GM19438 (cell line): Measurements from ENCODE around the gene DNASE1L3.
"Not testable (repeated sequence)": the region's sequence is repeated elsewhere in the genome, so short reads cannot be mapped to it uniquely, and the experiment has no call there.

Experiments used
- ATAC-seq: cut with Tn5 transposase; IDR thresholded peaks from one replicate; pipeline ENCODE4 v1.9.1; 2021; ENCODE audit warnings: low read depth; ENCODE audit not compliant: unreplicated experiment

DNASE1L3 gene

DNA sequence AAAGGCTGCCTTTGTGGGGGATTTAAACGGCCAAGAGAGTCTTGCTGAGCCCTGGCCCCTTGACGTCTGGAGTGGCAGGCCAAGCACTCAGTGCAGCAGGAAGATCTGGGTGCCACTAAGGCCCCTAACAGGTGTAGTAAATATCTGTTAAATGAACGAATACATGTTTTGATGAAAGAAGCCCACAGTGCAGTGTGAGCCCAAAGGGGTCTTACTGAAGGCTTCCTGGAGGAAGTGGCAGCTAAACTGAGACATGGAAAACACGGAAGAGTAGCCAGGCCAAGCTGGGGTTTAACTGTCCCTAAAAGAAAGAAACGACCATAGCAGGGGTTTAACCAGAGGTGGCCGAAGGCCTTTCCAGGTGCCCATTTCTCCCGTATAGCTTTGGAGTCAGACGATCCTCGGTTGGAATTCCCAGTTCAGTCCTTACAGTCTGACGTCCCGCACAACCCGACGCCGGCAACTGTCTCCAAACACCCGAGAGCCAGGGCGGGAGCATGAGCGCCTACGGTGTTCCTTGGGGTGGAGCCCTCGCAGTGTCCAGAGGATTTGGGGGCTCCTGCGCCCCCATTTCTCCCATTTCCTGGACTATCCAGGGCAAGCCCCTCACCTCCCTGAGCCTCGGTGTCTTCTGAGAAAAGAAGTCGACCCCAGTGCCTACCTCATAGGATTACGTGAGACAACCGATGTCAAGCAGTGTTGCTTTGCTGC is 25.9 kb upstream of the DNASE1L3 start:
- ATAC-seq = no peak

DNA sequence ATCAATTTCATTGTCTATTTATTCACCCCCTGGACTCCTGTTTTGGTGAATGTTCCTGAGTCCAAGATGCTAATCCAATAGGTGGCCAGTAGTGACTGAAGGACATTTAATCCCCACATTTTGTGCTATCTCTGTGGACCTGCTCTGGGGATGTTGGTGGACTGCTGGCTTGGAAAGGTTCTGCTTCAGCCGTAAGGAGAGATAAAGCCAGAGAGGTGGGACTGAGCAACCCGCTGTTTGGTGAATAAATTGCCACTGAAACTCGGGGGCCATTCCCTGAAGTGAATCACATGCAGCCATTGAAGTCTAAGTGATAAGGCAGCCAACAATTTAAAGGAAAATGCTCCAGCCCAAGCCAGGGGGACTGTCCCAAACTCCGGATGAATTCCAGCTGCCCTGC is 25.2 kb upstream of the DNASE1L3 start:
- no peak for ATAC-seq

DNA sequence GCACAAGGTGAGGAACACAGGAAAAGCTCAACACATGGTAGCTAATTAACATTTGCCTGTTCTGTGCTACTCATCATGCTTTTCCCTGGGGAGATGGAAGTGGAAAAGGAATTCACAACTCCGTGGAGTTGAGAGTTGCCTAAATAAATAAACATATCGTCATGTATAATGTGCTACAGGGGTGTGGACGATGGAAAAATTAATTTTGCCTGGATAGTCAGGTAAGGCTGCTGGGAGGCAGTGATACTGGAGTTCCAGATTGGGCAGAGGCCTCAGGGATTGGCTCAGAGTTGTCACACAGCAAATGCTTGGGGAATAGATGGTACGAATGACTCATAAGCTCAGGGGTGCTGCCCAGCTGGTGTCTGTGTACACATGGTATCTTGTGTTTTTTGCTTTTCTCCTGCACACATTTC is 23.8 kb upstream of the DNASE1L3 start:
- ATAC-seq = no peak

DNA sequence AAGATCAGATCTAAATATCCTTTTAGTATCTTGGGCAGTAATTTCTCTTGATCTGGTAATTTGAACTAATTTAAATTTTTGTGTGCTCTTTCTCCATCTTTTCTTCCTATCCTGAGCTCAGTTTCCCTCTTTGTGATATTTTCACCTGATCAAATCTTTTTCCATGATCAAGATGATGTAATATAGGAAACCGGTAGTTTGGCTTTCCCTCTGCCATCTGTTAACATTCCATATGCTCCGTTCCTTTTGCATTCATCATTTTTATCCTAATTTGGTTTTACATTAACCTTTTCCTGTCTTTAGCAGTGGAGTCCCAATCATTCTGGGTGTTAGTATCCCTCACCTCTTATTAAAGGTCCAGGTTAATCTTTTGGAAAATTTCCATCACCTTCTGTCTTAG is 20.9 kb upstream of the DNASE1L3 start:
- no peak for ATAC-seq

DNA sequence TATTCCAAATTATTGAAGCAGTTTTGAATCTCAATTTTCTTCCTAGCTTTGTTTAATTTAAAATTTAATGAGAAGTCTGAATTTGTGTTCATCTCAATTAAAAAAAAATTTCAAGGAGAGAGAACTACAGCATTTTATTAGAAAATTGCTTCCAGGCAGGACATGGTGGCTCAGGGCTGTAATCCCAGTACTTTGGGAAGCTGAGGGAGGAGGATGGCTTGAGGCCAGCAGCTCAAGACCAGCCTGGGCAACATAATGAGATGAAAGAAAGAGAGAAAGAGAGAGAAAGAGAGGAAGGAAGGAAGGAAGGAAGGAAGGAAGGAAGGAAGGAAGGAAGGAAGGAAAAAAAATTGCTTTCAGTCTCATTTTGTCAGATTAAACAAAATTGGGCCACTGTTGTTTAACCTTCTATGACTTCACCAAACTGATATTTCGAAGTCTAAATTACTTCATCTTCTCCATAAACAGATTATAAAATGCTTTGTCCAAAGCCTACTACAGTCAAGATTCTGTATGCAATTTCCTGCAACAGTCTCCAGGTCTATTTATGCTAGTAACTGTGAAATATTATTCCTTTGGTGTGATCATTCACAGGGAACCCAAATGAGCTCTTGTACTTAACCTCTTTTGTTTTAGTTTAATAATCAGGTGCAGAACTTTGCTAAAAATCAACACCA is 20.2 kb upstream of the DNASE1L3 start:
- no peak for ATAC-seq

DNA sequence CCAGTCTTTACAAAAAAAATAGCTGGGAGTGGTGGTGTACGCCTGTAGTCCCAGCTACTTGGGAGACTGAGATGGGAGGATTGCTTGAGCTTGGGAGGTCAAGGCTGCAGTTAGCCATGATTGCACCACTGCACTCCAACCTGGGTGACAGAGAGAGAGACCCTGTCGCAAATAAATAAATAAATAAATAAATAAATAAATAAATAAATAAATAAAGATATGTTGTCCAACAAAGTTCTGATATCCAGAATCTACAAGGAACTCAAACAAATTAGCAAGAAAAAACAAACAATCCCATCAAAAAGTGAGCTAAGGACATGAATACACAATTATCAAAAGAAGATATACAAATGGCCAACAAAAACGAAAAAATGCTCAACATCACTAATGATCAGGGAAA is 17.2 kb upstream of the DNASE1L3 start:
- not testable (repeated sequence) for ATAC-seq

DNA sequence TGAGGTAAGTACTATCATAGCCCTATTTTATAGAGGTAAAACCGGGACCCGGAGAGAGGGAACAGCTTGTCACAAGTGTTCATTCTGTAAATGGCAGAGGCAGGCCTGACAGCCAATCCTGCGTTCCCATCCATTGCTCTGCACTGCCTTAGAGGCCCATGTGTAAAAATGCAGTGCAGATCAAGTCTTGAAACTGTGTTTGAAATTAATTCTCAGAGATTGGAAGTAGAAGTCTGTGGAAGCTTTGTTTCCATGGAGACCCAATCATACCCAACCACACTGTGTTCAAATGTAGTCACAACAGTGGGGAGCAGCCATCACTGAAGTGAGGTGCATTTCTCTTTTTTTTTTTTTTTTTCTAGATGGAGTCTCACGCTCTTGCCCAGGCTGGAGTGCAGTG is 13.1 kb upstream of the DNASE1L3 start:
- ATAC-seq = no peak

DNA sequence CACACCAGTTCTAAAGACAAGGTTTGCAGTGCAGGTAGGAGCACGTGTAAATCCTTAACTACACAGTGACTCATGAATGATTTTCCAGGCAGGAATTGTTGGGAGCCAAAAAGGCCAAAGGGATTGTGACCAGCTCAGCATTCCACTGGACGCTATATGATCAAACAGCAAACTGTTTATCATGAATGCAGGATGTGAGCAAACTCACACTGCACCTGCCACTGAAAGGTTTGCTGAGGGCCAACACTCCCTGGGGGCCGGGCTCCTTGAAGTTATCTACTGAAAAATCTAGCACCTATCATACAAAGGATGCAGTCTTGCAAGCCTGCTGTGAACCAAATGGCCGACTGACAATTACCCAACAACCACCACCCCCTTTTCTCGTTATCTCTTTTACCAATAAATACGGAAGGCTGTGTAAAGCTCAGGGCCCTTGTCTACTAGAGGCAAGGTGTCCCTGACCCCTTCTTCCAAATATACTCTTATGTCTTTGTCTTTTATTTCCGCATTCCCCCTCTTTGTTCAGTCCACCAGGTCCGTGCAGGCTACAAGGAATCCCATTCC is 11.5 kb upstream of the DNASE1L3 start:
- no peak for ATAC-seq

DNA sequence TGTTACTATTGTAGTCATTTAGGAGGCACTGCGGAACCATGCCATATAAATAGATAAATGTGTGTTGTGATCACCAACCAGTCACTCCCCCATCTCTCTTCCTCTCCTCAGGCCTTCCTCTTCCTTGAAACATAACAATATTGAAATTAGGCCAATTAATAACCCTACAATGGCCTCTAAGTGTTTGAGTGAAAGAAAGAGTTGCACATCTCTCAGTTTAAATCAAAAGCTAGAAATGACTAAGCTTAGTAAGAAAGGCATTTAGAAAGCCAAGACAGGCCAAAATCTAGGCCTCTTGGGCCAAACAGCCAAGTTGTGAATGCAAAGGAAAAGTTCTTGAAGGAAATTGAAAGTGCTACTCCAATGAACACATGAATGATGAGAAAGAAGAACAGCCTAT is 8.1 kb upstream of the DNASE1L3 start:
- ATAC-seq = no peak

DNA sequence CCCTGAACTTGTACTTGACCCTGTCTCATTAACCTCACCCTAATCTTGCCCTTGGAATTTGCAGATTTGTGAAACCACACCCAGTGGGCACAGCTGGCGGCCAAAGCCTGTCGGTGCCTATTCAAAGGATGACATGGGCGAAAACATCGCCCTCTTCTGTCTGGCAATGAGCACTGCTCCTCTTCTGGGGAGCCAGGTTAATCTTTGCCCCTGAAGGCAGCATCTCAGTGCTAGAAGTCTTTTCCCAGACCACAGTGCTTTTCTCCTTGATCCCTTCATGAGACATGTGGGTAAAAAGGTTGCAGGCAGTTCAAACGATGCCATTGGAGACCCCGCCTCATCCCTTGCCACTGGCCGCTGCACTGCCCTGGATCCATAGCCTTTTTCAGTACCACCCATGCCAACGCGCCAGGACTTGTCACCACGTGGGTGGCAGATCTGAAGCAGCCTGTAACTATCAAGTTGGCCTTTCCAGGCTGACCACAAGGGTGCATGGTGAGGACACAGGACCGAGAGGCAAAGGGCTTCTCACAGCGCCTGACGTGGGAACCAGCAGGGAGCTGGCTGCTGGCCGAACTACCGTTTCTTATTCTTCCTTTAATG is 6.5 kb upstream of the DNASE1L3 start:
- ATAC-seq = no peak

DNA sequence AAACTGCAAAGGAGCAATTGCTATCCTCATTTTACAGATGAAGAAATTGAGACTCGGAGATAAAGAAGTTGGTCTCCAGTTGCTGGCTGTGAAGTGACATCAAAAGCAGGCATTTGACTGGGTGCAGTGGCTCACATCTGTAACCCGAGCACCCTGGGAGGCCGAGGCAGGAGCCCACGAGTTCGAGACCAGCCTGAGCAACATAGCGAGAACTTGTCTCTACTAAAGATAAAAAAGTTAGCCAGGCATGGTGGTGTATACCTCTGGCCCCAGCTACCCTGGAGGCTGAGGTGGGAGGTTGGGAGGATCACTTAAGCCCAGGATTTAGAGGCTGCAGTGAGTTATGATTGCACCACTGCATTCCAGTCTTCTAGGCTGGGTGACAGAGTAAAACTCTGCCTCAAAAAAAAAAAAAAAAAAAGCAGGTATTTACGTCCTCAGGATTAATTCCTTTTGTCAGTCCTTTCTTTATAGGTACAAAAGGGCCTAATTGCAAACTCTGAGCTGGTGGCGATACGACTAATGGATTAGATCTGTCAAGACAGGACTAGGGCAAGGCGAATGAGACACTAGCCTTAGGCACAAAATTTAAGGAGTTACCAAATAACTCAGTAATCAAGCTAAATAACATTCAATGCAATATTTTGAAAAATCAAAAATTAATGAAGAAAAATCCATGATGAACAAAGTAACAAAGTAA is 5.9 kb upstream of the DNASE1L3 start:
- ATAC-seq = no peak

DNA sequence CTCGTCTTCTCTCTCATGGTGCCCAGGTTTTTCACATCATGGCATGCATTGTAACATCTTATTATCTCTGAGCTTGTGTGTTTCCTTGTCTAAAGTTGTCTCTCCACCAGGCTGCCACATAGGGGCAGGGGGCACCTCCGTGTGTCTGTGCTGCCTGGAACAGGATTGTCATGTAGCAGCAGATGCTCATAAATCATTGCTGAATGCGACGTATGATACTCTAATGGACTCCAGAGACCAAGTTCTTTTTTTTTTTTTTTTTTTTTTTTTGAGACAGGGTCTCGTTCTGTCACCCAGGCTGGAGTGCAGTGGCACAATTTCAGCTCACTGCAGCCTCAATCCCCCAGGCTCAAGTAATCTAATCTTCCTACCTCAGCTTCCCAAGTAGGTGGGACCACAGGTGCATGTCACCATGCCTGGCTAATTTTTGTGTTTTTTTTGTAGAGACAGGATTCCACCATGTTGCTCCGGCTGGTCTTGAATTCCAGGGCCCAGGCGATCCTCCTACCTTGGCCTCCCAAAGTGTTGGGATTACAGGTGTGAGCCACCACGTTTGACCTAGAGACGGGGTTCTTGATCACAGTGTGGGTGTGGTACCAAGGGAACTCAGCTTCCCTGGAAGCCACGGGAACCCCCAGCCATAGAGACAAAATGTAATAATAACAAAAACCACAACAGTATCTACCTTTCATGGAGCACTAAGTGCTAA is 4.7 kb upstream of the DNASE1L3 start:
- peak; percentile 3 for ATAC-seq

DNA sequence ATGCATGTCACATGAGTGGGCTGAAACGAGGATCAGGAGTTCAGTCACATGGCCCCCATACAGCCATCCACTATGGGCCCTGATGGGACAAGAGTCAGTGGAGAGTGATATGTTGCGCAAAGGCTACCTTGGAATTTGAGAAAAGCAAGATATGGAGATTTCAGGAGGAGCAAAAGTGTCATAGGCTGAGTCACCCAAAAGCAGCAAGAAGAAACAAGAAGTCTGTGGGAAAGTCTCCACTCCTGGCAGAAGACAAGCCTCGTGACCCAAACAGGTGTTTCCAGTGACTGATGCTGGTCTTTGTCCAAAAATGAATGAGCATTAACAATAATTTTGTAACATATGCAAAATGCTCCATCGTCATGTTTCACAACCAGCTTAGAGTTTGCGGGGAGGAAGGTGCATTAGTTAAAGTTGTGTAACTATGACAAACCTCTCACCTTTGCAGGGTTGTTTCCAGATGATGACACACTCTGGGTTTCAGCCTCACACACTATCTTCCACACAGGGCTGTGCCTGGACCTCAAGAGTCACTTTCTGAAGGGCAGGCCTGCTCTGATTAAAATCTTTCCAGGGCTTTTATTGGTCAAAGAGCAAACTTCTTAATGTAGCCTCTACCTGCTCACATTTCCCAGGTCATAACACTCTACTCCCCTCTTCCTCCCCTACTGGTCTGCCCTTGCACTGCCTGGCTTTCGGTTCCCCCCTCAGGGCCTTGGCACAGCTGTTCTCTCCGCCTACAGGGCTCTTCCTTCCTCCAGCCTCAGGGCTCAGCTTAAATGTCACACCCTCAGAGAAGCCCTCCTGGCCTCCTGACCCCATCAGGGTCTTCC is 3.9 kb upstream of the DNASE1L3 start:
- peak; percentile 86 for ATAC-seq

DNA sequence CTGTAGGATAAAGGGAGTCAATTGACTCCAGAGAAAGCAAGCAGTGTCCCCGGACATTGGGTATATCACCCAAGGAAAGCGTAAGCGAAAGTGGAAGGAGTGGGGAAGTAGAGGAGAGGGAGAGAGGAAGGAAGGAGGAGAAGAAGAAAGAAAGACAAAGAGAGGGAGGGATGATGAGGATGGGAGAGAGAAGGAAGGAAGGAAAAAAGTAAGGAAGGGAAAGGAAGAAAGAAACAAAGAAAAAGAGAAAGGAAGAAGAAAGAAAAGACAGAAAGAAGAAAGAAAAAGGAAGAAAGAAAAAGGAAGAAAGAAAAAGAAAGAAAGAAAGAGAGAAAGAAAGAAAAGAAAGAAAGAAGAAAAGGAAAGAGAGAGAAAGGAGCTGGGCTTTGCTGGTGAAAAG is 839 bp downstream of the DNASE1L3 start:
- ATAC-seq = no peak

DNA sequence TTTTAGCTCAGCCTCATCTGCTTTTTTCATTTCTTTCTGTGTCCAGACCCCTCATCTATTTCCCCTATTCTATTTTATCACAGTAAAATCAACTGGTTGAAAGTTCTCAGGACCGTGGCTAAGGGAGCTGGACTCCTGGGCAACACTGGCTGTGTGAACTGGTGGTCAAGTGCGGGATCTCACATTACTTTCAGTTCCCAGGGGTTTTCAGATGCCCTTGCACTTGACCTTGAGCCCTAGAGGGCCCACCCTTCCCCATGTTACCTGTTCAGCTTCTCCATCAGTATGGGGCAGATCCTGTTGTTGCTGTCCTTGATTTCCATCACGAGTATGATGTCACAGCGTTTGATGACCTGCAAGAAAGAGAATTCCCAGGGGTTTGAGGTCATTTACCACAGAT is 2.8 kb downstream of the DNASE1L3 start:
- ATAC-seq = no peak

DNA sequence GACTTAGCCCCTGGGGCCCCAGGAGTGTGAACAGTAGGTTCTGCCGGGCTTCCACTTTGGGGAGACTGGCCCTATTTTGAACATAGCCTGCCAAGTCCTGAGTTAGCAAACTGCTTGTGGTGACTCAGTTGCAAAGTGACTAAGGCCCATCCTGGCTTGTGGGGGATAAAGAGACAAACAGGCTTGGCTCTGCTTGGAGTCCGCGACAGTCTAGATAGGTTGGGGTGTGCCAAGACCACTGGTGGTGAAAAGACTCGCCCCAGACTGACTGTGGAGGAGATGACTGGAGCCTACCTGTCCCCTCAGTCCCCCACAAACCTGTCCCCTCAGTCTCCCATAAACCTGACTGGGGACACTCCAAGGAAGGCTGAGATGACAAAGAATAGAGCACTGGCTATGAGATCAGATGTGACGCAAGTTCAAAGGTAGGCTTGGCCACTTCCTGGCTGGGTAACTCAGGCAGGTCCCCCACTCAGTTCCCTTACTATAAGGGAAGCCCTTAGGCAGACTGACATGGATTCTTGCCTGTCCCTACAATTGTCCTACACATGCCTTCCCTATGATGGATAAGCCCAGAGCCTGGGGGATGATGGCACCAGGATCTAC is 4.3 kb downstream of the DNASE1L3 start:
- ATAC-seq = no peak

DNA sequence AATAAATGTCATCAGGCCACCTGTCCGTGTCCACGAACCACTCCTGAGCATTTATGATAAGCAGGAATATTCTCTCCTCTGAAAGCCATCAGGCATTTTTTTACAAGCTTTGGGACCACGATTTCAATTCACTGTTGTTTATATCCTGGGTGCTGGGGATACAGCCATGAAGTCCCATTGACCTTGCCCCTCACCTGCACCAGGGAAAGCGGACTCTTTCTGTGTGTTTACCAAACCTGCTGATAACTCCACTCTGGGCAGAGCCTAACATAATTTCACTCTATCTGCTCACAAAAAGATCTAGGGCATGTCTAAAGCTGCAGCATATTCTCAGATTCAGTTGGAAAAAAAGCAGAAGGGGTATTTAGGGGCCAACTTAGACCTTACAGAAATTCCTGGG is 4.8 kb downstream of the DNASE1L3 start:
- ATAC-seq = no peak

DNA sequence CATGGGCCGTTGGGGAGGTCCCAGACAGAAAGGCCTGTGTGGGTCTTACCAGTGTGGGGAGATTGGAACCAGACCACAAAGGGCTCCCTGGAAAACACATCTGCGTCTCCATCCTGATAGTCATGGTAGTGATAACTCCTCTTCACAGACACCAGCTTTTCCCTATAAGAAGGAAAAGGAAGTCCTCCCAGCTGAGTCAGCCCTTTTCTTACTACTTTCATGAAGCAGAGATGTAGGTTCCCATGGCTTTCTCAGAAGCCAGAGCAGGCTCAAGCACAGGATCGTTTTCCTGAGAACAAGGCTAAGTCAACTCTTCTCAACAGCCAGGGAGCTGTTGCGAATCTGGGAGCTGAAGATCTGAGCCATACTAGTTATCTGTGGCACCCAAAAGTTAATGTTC is 6.1 kb downstream of the DNASE1L3 start:
- no peak for ATAC-seq

DNA sequence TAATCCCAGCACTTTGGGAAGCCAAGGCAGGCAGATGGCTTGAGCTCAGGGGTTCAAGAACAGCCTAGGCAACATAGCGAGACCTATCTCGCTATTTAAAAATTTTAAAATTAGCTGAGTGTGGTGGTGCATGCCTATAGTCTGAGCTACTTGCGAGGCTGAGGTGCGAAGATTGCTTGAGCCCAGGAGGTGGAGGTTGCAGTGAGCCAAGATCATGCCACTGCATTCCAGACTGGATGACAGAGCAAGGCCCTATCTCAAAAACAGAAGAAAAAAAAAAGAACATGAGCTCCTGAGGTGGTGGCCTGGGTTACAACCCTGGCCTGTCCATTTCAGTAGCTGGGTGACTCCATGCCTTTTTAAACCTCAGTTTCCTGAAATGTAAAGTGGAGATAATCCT is 7.2 kb downstream of the DNASE1L3 start:
- no peak for ATAC-seq
